ENCODE results near the gene VPS39.

DNA sequence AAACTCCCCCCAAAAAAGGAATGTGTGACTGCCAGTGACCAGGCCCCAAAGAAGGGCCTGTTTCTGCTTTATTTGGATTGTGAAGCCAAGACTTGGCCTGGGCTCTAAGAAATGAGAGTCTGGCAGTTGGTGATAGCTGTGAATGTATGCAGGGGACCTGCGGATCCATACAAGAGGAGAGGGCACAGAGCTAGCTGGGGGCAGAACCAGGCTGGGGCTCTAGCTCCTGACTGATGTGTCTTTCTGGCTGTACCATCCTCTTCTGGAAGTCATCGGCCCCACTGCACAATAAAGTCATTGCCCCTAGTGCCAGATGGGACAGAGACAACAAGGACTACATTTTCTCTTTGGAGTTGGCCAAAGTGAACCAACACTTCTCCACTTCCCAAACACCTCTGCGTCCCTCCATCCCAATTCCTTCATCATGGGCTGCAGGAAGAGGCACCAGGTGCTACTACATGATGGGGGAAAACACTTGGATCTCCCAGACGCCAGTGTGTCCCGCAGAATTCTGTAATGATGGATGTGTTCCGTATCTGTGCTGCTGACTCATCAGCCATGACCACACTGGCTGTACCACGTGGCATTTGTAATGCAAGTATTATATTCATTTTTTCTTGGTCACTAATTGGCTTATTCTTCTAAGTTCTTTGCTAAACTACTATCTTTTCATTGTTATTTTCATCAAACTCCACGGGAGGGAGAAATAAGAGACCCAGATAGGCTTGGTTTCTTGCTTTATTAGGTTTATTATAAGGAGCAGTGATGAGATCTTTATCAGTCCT is 49.9 kb downstream of the VPS39 start:
- TF ChIP-seq, protein P1, sequence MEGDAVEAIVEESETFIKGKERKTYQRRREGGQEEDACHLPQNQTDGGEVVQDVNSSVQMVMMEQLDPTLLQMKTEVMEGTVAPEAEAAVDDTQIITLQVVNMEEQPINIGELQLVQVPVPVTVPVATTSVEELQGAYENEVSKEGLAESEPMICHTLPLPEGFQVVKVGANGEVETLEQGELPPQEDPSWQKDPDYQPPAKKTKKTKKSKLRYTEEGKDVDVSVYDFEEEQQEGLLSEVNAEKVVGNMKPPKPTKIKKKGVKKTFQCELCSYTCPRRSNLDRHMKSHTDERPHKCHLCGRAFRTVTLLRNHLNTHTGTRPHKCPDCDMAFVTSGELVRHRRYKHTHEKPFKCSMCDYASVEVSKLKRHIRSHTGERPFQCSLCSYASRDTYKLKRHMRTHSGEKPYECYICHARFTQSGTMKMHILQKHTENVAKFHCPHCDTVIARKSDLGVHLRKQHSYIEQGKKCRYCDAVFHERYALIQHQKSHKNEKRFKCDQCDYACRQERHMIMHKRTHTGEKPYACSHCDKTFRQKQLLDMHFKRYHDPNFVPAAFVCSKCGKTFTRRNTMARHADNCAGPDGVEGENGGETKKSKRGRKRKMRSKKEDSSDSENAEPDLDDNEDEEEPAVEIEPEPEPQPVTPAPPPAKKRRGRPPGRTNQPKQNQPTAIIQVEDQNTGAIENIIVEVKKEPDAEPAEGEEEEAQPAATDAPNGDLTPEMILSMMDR (IDR thresholded peaks at IDR 0.05), result no peak
- TF ChIP-seq POLR2A (IDR thresholded peaks at IDR 0.05), result no peak

All from ovary (tissue), 3 donors.